IPS-20b (cell line): ENCODE measurements around the gene CYP4F8.
"Not testable (repeated sequence)": the region's sequence is repeated elsewhere in the genome, so short reads cannot be mapped to it uniquely, and the experiment has no call there.

Experiments used
- H3K27ac ChIP-seq: one replicate; pipeline ENCODE4 v1.5.1; 2013; ENCODE audit warnings: low read length
- H3K27me3 ChIP-seq: 2 replicates; pipeline ENCODE4 v1.6.1; 2013; ENCODE audit warnings: mild to moderate bottlenecking, low read length, inconsistent platforms; ENCODE audit not compliant: insufficient read depth
- H3K36me3 ChIP-seq: 2 replicates; pipeline ENCODE4 v1.6.1; 2013; ENCODE audit warnings: low read depth, mild to moderate bottlenecking, inconsistent platforms, low read length, moderate library complexity; ENCODE audit not compliant: insufficient read depth
- H3K4me1 ChIP-seq: 2 replicates; pipeline ENCODE4 v1.6.1; 2013; ENCODE audit warnings: mild to moderate bottlenecking, control low read depth, inconsistent platforms, low read length, moderate library complexity; ENCODE audit not compliant: insufficient read depth
- H3K4me3 ChIP-seq: 2 replicates; pipeline ENCODE4 v1.5.1; 2013; ENCODE audit warnings: mild to moderate bottlenecking, low read length, inconsistent platforms
- H3K9ac ChIP-seq: 2 replicates; pipeline ENCODE4 v1.6.1; 2013; ENCODE audit warnings: low read depth, mild to moderate bottlenecking, inconsistent platforms, low read length, moderate library complexity
- H3K9me3 ChIP-seq: 2 replicates; pipeline ENCODE4 v1.6.1; 2013; ENCODE audit warnings: mild to moderate bottlenecking, low read depth, low read length, inconsistent platforms; ENCODE audit not compliant: insufficient read depth

CYP4F8 gene

GRCh38 chr19:15640294-15640903 lies 25.4 kb downstream of the CYP4F8 start, which contains the start of gene CYP4F3:
CYP4F3 (plus strand) TSS chr19:15640897; CDS start chr19:15641416, 519 bp downstream.
- Histone ChIP-seq H3K27me3 (no peaks in the 10 kb centered on the region), H3K9me3 (peaks cover 89% of the 10 kb centered on the region), H3K27ac (no peak within 1 kb of the TSS), H3K4me1 (no peaks in the 10 kb centered on the region), H3K4me3 (no peak within 1 kb of the TSS), H3K9ac (no peak within 1 kb of the TSS), H3K36me3 (no peaks in the 10 kb centered on the region)

- Histone ChIP-seq H3K9me3 (peaks cover 89% of the 10 kb centered on the region), H3K36me3 (no peaks in the 10 kb centered on the region), H3K4me1 (no peaks in the 10 kb centered on the region), H3K9ac (no peak overlapping the region), H3K27ac (no peak overlapping the region), H3K27me3 (no peaks in the 10 kb centered on the region), H3K4me3 (no peak overlapping the region)
These were observed 26.0 kb downstream of the CYP4F8 start for GRCh38 chr19:15640904-15641597.

GRCh38 chr19:15641901-15642491 lies 27.0 kb downstream of the CYP4F8 start:
- Histone ChIP-seq H3K27me3 (no peaks in the 10 kb centered on the region), H3K9ac (no peak overlapping the region), H3K36me3 (no peaks in the 10 kb centered on the region), H3K9me3 (peaks cover 93% of the 10 kb centered on the region), H3K4me3 (no peak overlapping the region), H3K4me1 (no peaks in the 10 kb centered on the region), H3K27ac (no peak overlapping the region)

- no peak overlapping the region for H3K4me3 ChIP-seq
- no peak overlapping the region for H3K9ac ChIP-seq
- H3K4me1 ChIP-seq, result no peaks in the 10 kb centered on the region
- no peaks in the 10 kb centered on the region for H3K27me3 ChIP-seq
- H3K27ac ChIP-seq, result no peak overlapping the region
- no peaks in the 10 kb centered on the region for H3K36me3 ChIP-seq
- H3K9me3 ChIP-seq, result peaks cover 94% of the 10 kb centered on the region
These were observed 27.8 kb downstream of the CYP4F8 start for GRCh38 chr19:15642807-15643206.

- Histone ChIP-seq H3K9me3 (peaks cover 96% of the 10 kb centered on the region), H3K27ac (no peak overlapping the region), H3K9ac (no peak overlapping the region), H3K36me3 (no peaks in the 10 kb centered on the region), H3K4me3 (no peak overlapping the region), H3K27me3 (no peaks in the 10 kb centered on the region), H3K4me1 (no peaks in the 10 kb centered on the region)
These were observed 28.4 kb downstream of the CYP4F8 start for GRCh38 chr19:15643387-15643786.

- no peak overlapping the region for H3K4me3 ChIP-seq
- H3K27me3 ChIP-seq, result no peaks in the 10 kb centered on the region
- H3K9ac ChIP-seq, result no peak overlapping the region
- H3K27ac ChIP-seq, result no peak overlapping the region
- H3K9me3 ChIP-seq, result peaks cover 99% of the 10 kb centered on the region
- H3K36me3 ChIP-seq, result no peaks in the 10 kb centered on the region
- H3K4me1 ChIP-seq, result no peaks in the 10 kb centered on the region
These were observed 29.2 kb downstream of the CYP4F8 start for GRCh38 chr19:15644066-15644741.

- peaks cover 99% of the 10 kb centered on the region for H3K9me3 ChIP-seq
- no peaks in the 10 kb centered on the region for H3K4me1 ChIP-seq
- no peak overlapping the region for H3K27ac ChIP-seq
- H3K9ac ChIP-seq, result no peak overlapping the region
- H3K4me3 ChIP-seq, result no peak overlapping the region
- no peaks in the 10 kb centered on the region for H3K27me3 ChIP-seq
- H3K36me3 ChIP-seq, result no peaks in the 10 kb centered on the region
These were observed 29.8 kb downstream of the CYP4F8 start for GRCh38 chr19:15644816-15645215.

- Histone ChIP-seq H3K9me3 (peaks cover 94% of the 10 kb centered on the region), H3K27me3 (no peaks in the 10 kb centered on the region), H3K4me3 (no peak overlapping the region), H3K27ac (no peak overlapping the region), H3K36me3 (no peaks in the 10 kb centered on the region), H3K9ac (no peak overlapping the region), H3K4me1 (no peaks in the 10 kb centered on the region)
These were observed 34.5 kb downstream of the CYP4F8 start for GRCh38 chr19:15649526-15649925.

GRCh38 chr19:15650123-15650522 lies 35.1 kb downstream of the CYP4F8 start:
- H3K4me3 ChIP-seq, result not testable (repeated sequence)

GRCh38 chr19:15651791-15652190 lies 36.8 kb downstream of the CYP4F8 start:
- no peak overlapping the region for H3K9ac ChIP-seq
- H3K4me1 ChIP-seq, result no peaks in the 10 kb centered on the region
- H3K4me3 ChIP-seq, result no peak overlapping the region
- peaks cover 86% of the 10 kb centered on the region for H3K9me3 ChIP-seq
- no peaks in the 10 kb centered on the region for H3K36me3 ChIP-seq
- H3K27me3 ChIP-seq, result no peaks in the 10 kb centered on the region
- H3K27ac ChIP-seq, result no peak overlapping the region

More at GRCh38 chr19:15650123-15650522, 35.1 kb downstream of the CYP4F8 start:
- H3K27ac ChIP-seq, H3K36me3 ChIP-seq, H3K27me3 ChIP-seq, H3K4me1 ChIP-seq, H3K9ac ChIP-seq: not testable (repeated sequence)
- H3K9me3 ChIP-seq, result peaks cover 94% of the 10 kb centered on the region

GRCh38 chr19:15652559-15653278 lies 37.7 kb downstream of the CYP4F8 start:
- no peaks in the 10 kb centered on the region for H3K36me3 ChIP-seq
- peaks cover 87% of the 10 kb centered on the region for H3K9me3 ChIP-seq
- no peaks in the 10 kb centered on the region for H3K27me3 ChIP-seq
- H3K4me3 ChIP-seq, result no peak overlapping the region
- no peaks in the 10 kb centered on the region for H3K4me1 ChIP-seq
- no peak overlapping the region for H3K9ac ChIP-seq
- H3K27ac ChIP-seq, result no peak overlapping the region
